SU-DHL-6 (cell line): Measurements from ENCODE around the gene CHMP5.

Experiments used
- H2AFZ ChIP-seq: fragments of 200-600 bp; sonication (generic); 2 replicates; pipeline ENCODE4 v1.6.1; 2014; ENCODE audit warnings: low read depth, mild to moderate bottlenecking, moderate library complexity, mixed read lengths, antibody characterized with exemption, low read length; ENCODE audit not compliant: severe bottlenecking
- H3F3A ChIP-seq: fragments of 200-600 bp; shearing (Covaris generic); 2 replicates; pipeline ENCODE4 v1.6.0; 2016; ENCODE audit warnings: antibody characterized with exemption, mild to moderate bottlenecking; ENCODE audit not compliant: insufficient read depth
- H3K27ac ChIP-seq: fragments of 200-600 bp; sonication (generic); 2 replicates; pipeline ENCODE4 v1.5.1; 2016; ENCODE audit warnings: low read depth, mild to moderate bottlenecking, low read length, moderate library complexity, mixed read lengths
- H3K27me3 ChIP-seq: fragments of 200-600 bp; sonication (generic), shearing (Covaris generic); 2 replicates; pipeline ENCODE4 v1.6.0; 2014; ENCODE audit warnings: mild to moderate bottlenecking, low read length
- H3K36me3 ChIP-seq: fragments of 200-600 bp; sonication (generic); 2 replicates; pipeline ENCODE4 v1.6.1; 2014; ENCODE audit warnings: mild to moderate bottlenecking, low read length, mixed read lengths
- H3K4me2 ChIP-seq: fragments of 300-600, 200-600 bp; shearing (Covaris generic), sonication (generic); 2 replicates; pipeline ENCODE4 v1.6.0; 2014; ENCODE audit warnings: low read length, low read depth, mild to moderate bottlenecking; ENCODE audit not compliant: poor library complexity, severe bottlenecking
- H3K4me3 ChIP-seq: fragments of 200-600 bp; sonication (generic); 2 replicates; pipeline ENCODE4 v1.5.1; 2014; ENCODE audit warnings: antibody characterized with exemption, low read length, mild to moderate bottlenecking, mixed read lengths; ENCODE audit not compliant: insufficient read depth, poor library complexity, severe bottlenecking
- H3K79me2 ChIP-seq: fragments of 200-600 bp; sonication (generic); 2 replicates; pipeline ENCODE4 v1.6.1; 2014; ENCODE audit warnings: mild to moderate bottlenecking, low read length, moderate library complexity; ENCODE audit not compliant: insufficient read depth
- H3K9ac ChIP-seq: fragments of 200-600 bp; sonication (generic); 2 replicates; pipeline ENCODE4 v1.7.0; 2014; ENCODE audit warnings: mild to moderate bottlenecking, low read length
- H3K9me2 ChIP-seq: fragments of 200-600 bp; sonication (generic); replicated peaks from 2 replicates; pipeline ENCODE4 v1.6.1; 2014; ENCODE audit warnings: low read length; ENCODE audit not compliant: insufficient read depth
- H3K9me3 ChIP-seq: fragments of 200-600 bp; sonication (generic); 2 replicates; pipeline ENCODE4 v1.6.1; 2014; ENCODE audit warnings: low read length, mixed read lengths; ENCODE audit not compliant: insufficient read depth
- H4K20me1 ChIP-seq: fragments of 200-600 bp; sonication (generic); 2 replicates; pipeline ENCODE4 v1.6.1; 2014; ENCODE audit warnings: low read depth, mild to moderate bottlenecking, antibody characterized with exemption, low read length, moderate library complexity, mixed read lengths
- CTCF ChIP-seq: fragments of 200-600 bp; sonication (generic); IDR thresholded peaks from one replicate; pipeline ENCODE4 v1.5.1; 2017; ENCODE audit warnings: antibody characterized with exemption, mild to moderate bottlenecking, low read length, moderate library complexity; ENCODE audit not compliant: insufficient read depth, poor library complexity, severe bottlenecking
- EZH2phosphoT487 ChIP-seq: fragments of 200-600 bp; sonication (generic), shearing (Covaris generic); conservative IDR thresholded peaks from 2 replicates; pipeline ENCODE4 v1.6.1; 2018; ENCODE audit warnings: mild to moderate bottlenecking, antibody characterized with exemption, low read length, moderate library complexity, mixed read lengths

Gene CHMP5

GRCh38 chr9:33287087-33287490, 22.2 kb downstream of the CHMP5 start:
- Histone ChIP-seq H2AFZ (no peak overlapping the region), H3K9me2 (no peaks in the 10 kb centered on the region), H3K79me2 (peaks cover 17% of the 10 kb centered on the region), H3K36me3 (0 out of 2 replicates have a peak, but pooled peaks cover 3% of the 10 kb centered on the region), H3K9me3 (no peaks in the 10 kb centered on the region), H3K4me2 (no peak overlapping the region), H3K9ac (no peak overlapping the region), H3K27ac (no peak overlapping the region), H4K20me1 (no peaks in the 10 kb centered on the region), H3F3A (peaks cover 11% of the 10 kb centered on the region), H3K27me3 (no peaks in the 10 kb centered on the region), H3K4me3 (no peak overlapping the region)
- TF ChIP-seq CTCF (peak; percentile 97), EZH2phosphoT487 (no peak)

GRCh38 chr9:33288235-33288634, 23.4 kb downstream of the CHMP5 start:
- Histone ChIP-seq H3K4me3 (no peak overlapping the region), H3K79me2 (peaks cover 28% of the 10 kb centered on the region), H3K9me3 (no peaks in the 10 kb centered on the region), H3K27me3 (no peaks in the 10 kb centered on the region), H3K4me2 (no peak overlapping the region), H3K9ac (no peak overlapping the region), H3K36me3 (0 out of 2 replicates have a peak, but pooled peaks cover 9% of the 10 kb centered on the region), H3K27ac (no peak overlapping the region), H2AFZ (no peak overlapping the region), H4K20me1 (no peaks in the 10 kb centered on the region), H3K9me2 (no peaks in the 10 kb centered on the region), H3F3A (peaks cover 11% of the 10 kb centered on the region)
- TF ChIP-seq EZH2phosphoT487 (no peak), CTCF (no peak)

DNA sequence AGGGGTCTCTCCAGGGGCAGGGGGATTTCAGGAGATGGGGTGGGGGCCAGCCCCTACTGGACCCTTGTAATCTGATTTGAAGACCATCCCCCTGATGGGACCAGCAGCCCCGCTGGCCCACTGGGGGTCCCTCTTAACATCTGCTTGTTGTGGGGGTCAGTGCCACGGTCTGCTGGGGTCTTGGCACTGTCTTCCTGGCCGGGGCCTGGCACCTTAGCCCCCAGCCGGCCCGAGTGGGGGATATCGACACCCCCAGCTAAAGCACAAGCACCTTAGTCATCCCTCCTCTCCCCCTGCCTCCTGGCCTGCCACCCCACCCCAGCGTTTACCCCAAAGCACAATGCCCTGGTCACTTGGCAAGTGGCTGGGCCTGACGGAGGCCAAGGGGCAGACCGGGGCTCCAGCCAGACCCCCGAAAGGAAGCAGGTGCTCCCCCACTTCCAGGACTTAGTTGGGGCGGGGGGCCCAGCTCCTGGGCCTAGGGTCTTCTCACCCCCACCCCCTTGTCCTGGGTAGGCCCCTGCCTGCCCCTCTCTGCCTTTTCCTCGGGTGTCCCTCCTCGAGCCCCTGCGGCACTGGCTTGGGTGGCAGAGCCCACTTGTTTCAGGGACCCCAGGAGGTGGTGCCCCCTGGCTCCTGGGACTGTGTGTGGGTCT, 24.1 kb downstream of the CHMP5 start:
- H3K9me2 ChIP-seq = no peaks in the 10 kb centered on the region
- no peaks in the 10 kb centered on the region for H3K27me3 ChIP-seq
- no peak overlapping the region for H3K4me3 ChIP-seq
- 0 out of 2 replicates have a peak, but pooled peaks cover 13% of the 10 kb centered on the region for H3K36me3 ChIP-seq
- H4K20me1 ChIP-seq = no peaks in the 10 kb centered on the region
- H3K27ac ChIP-seq = peak overlapping the region; percentile 91
- H3F3A ChIP-seq = peaks cover 17% of the 10 kb centered on the region
- no peak overlapping the region for H2AFZ ChIP-seq
- peaks cover 35% of the 10 kb centered on the region for H3K79me2 ChIP-seq
- H3K4me2 ChIP-seq = no peak overlapping the region
- H3K9ac ChIP-seq = peak overlapping the region; percentile 90
- TF ChIP-seq CTCF (no peak), EZH2phosphoT487 (no peak)
- H3K9me3 ChIP-seq = no peaks in the 10 kb centered on the region
